K562 (cell line): ENCODE measurements around the gene ACSBG1. TPM values are rescaled to one million over a fixed set of nuclear protein-coding genes. Genes with fewer than 3 reads are reported as not detected.

Experiments
- CEBPG ChIP-seq, 3 experiments: fragments of 200-800 bp in 1 of 3; sonication (Bioruptor generic) in 1 of 3; sonication (generic) in 1 of 3; formaldehyde crosslinking in 1 of 3; IDR thresholded peaks in 2 of 3; conservative IDR thresholded peaks in 1 of 3; 2 replicates each; pipeline versions ENCODE4 v1.6.1 to v1.8.0; 2016 to 2022; ENCODE audit warnings: missing compliant biosample characterization in 2 of 3, missing genetic modification characterization in 2 of 3, mild to moderate bottlenecking in 1 of 3, missing genetic modification reagents in 1 of 3
- COPS2 ChIP-seq: fragments of 450-650 bp; conservative IDR thresholded peaks from 2 replicates; pipeline ENCODE4 v1.6.1; 2016; ENCODE audit warnings: mild to moderate bottlenecking, moderate library complexity
- CXXC5 ChIP-seq: fragments of 250-450 bp; sonication (Bioruptor Pico); IDR thresholded peaks from 2 replicates; pipeline ENCODE4 v1.8.0; 2022; ENCODE audit warnings: inconsistent platforms, mild to moderate bottlenecking, moderate library complexity
- ETV6 ChIP-seq, 3 experiments: fragments of 150-350 bp in 1 of 3; sonication (generic) in 1 of 3; formaldehyde crosslinking in 1 of 3; IDR thresholded peaks; 2 replicates each; pipeline versions ENCODE4 v1.6.1 to v1.8.0; 2014 to 2022; ENCODE audit warnings: borderline replicate concordance in 2 of 3, low read depth in 2 of 3, antibody characterized with exemption in 1 of 3, low read length in 1 of 3, mild to moderate bottlenecking in 1 of 3, missing genetic modification reagents in 1 of 3
- GTF2A2 ChIP-seq: IDR thresholded peaks from 2 replicates; pipeline ENCODE4 v1.6.1; 2016; ENCODE audit warnings: mild to moderate bottlenecking, missing genetic modification characterization, missing compliant biosample characterization
- HMG20B ChIP-seq: fragments of 250-450 bp; sonication (Bioruptor Pico); IDR thresholded peaks from 2 replicates; pipeline ENCODE4 v1.5.0; 2021; ENCODE audit warnings: mild to moderate bottlenecking
- ZNF232 ChIP-seq: sonication (generic); formaldehyde crosslinking; IDR thresholded peaks from 2 replicates; pipeline ENCODE4 v1.8.0; 2022; ENCODE audit warnings: mild to moderate bottlenecking, missing genetic modification reagents
- ZNF445 ChIP-seq: fragments of 250-450 bp; sonication (Bioruptor Pico); IDR thresholded peaks from 2 replicates; pipeline ENCODE4 v1.4.0; 2020; ENCODE audit warnings: low read depth, mild to moderate bottlenecking, moderate library complexity
- ZNF77 ChIP-seq: fragments of 250-450 bp; sonication (Bioruptor Pico); IDR thresholded peaks from 2 replicates; pipeline ENCODE4 v1.5.0; 2020
- polyA plus RNA-seq, 8 experiments: library from polyadenylated mRNA; depleted of rRNA in 4 of 8; stranded (reverse) in 5 of 8; unstranded in 3 of 8; fragments of >200 nt; fragmentation: Nextera tagmentation in 2 of 8; fragmentation: Illumina TruSeq in 1 of 8; extraction: Ambion mirVana in 2 of 8; extraction: Trizol in 1 of 8; gene quantifications; 2 replicates each; pipeline versions ENCODE4 v1.2.1 to v1.2.3, GENCODE V29; 2011 to 2014; ENCODE audit warnings: inconsistent platforms in 1 of 8, missing spikeins in 1 of 8
- total RNA-seq, 7 experiments: library from RNA; depleted of rRNA in 6 of 7; stranded (reverse); fragments of >200 nt in 6 of 7; fragmentation: Illumina TruSeq in 2 of 7; extraction: Trizol in 2 of 7; gene quantifications; 2 replicates each; pipeline versions ENCODE4 v1.2.1 to v1.2.3, GENCODE V29; 2011 to 2021; ENCODE audit warnings: low replicate concordance in 1 of 7
- TF ChIP-seq, protein P1 (sequence below), 2 experiments: fragments of 450-650 bp; IDR thresholded peaks; 2 replicates each; pipeline ENCODE4 v1.6.1; 2018; ENCODE audit warnings: mild to moderate bottlenecking in 2 of 2, low read depth in 1 of 2; ENCODE audit not compliant: partially characterized antibody in 2 of 2
- TF ChIP-seq, protein P2 (sequence below): IDR thresholded peaks from 3 replicates; pipeline ENCODE4 v1.6.1; 2011; ENCODE audit warnings: borderline replicate concordance, mild to moderate bottlenecking; ENCODE audit not compliant: insufficient read length, insufficient read depth
- TF ChIP-seq, protein P3 (sequence below): fragments of 450-650 bp; IDR thresholded peaks from 2 replicates; pipeline ENCODE4 v1.6.1; 2017; ENCODE audit warnings: antibody characterized with exemption, mild to moderate bottlenecking

The ACSBG1 gene
- total and polyA plus RNA-seq, 9 of the 15 experiments (the other 6 are each of a cell fraction or from before 2014, with no cell fraction given): 0.36 to 6.4 (median 2.5) TPM

DNA sequence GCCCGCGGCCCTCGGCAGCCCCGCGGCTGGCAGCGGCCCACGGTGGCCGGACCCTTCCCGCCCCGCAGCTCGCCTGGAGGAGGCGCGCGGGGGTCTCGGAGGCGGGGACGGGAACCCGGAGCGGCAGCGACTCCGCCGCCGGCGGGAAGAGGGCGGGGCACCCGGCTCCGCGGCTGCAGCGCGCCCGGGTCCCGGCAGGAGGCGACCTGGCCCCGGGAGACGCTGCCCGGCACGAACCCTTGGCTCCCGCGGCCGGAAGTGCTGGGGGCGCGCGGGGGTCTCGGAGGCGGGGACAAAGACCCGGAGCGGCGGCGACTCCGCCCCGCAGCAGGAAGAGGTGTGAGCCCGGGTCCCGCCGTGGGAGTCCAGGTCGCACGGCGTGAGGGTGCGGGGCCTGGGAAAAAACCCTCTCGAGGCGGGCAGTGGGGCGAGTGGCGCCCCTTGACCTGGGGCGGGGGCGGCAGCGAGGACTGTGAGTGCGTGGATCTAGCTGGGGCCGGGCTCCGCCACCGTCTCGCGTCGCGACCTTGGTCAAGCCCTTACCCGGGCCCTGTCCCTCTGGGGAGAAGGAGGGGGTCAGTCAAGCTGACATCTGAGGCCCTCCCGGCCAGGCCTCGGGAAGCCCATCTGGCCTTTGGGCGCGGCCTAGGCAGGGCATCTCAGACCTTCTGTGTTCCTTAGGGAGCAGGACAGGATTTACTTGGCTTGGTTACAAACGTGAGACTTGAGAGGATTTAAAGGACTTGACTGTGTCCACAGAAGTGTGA is 102.9 kb downstream of the ACSBG1 start, which contains the start of gene CIB2 (continued):
- TF ChIP-seq, protein P1, sequence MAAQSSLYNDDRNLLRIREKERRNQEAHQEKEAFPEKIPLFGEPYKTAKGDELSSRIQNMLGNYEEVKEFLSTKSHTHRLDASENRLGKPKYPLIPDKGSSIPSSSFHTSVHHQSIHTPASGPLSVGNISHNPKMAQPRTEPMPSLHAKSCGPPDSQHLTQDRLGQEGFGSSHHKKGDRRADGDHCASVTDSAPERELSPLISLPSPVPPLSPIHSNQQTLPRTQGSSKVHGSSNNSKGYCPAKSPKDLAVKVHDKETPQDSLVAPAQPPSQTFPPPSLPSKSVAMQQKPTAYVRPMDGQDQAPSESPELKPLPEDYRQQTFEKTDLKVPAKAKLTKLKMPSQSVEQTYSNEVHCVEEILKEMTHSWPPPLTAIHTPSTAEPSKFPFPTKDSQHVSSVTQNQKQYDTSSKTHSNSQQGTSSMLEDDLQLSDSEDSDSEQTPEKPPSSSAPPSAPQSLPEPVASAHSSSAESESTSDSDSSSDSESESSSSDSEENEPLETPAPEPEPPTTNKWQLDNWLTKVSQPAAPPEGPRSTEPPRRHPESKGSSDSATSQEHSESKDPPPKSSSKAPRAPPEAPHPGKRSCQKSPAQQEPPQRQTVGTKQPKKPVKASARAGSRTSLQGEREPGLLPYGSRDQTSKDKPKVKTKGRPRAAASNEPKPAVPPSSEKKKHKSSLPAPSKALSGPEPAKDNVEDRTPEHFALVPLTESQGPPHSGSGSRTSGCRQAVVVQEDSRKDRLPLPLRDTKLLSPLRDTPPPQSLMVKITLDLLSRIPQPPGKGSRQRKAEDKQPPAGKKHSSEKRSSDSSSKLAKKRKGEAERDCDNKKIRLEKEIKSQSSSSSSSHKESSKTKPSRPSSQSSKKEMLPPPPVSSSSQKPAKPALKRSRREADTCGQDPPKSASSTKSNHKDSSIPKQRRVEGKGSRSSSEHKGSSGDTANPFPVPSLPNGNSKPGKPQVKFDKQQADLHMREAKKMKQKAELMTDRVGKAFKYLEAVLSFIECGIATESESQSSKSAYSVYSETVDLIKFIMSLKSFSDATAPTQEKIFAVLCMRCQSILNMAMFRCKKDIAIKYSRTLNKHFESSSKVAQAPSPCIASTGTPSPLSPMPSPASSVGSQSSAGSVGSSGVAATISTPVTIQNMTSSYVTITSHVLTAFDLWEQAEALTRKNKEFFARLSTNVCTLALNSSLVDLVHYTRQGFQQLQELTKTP (IDR thresholded peaks at IDR 0.05; ENCODE audit: low read depth in 1 of 2, partially characterized antibody in 2 of 2): no peak
- peak; percentile 82 for TF ChIP-seq CXXC5 (CRISPR knock-in tag)
- TF ChIP-seq, protein P2, sequence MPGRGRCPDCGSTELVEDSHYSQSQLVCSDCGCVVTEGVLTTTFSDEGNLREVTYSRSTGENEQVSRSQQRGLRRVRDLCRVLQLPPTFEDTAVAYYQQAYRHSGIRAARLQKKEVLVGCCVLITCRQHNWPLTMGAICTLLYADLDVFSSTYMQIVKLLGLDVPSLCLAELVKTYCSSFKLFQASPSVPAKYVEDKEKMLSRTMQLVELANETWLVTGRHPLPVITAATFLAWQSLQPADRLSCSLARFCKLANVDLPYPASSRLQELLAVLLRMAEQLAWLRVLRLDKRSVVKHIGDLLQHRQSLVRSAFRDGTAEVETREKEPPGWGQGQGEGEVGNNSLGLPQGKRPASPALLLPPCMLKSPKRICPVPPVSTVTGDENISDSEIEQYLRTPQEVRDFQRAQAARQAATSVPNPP: no peak
- TF ChIP-seq ZNF232 (CRISPR knock-in tag): no peak
- no peak for TF ChIP-seq COPS2
- TF ChIP-seq ZNF445 (CRISPR knock-in tag): no peak
- no peak for TF ChIP-seq GTF2A2 (tag)
- TF ChIP-seq, protein P3, sequence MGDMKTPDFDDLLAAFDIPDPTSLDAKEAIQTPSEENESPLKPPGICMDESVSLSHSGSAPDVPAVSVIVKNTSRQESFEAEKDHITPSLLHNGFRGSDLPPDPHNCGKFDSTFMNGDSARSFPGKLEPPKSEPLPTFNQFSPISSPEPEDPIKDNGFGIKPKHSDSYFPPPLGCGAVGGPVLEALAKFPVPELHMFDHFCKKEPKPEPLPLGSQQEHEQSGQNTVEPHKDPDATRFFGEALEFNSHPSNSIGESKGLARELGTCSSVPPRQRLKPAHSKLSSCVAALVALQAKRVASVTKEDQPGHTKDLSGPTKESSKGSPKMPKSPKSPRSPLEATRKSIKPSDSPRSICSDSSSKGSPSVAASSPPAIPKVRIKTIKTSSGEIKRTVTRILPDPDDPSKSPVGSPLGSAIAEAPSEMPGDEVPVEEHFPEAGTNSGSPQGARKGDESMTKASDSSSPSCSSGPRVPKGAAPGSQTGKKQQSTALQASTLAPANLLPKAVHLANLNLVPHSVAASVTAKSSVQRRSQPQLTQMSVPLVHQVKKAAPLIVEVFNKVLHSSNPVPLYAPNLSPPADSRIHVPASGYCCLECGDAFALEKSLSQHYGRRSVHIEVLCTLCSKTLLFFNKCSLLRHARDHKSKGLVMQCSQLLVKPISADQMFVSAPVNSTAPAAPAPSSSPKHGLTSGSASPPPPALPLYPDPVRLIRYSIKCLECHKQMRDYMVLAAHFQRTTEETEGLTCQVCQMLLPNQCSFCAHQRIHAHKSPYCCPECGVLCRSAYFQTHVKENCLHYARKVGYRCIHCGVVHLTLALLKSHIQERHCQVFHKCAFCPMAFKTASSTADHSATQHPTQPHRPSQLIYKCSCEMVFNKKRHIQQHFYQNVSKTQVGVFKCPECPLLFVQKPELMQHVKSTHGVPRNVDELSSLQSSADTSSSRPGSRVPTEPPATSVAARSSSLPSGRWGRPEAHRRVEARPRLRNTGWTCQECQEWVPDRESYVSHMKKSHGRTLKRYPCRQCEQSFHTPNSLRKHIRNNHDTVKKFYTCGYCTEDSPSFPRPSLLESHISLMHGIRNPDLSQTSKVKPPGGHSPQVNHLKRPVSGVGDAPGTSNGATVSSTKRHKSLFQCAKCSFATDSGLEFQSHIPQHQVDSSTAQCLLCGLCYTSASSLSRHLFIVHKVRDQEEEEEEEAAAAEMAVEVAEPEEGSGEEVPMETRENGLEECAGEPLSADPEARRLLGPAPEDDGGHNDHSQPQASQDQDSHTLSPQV: 0 out of 2 replicates have a peak, but pooled peaks have one; percentile 49
- no peak for TF ChIP-seq CEBPG (CRISPR knock-in tag; IDR thresholded peaks at IDR 0.05)
- TF ChIP-seq CEBPG (tag; conservative IDR thresholded peaks at IDR 0.05 in 1 of 2, IDR thresholded peaks at IDR 0.05 in 1 of 2): no peak
- no peak for TF ChIP-seq HMG20B (CRISPR knock-in tag)
- no peak for TF ChIP-seq ETV6 (IDR thresholded peaks at IDR 0.05; ENCODE audit: borderline replicate concordance in 1 of 2, low read depth in 2 of 2, low read length in 1 of 2)
- TF ChIP-seq ETV6 (CRISPR knock-in tag; IDR thresholded peaks at IDR 0.05; ENCODE audit: borderline replicate concordance): no peak
- no peak for TF ChIP-seq ZNF77 (CRISPR knock-in tag)
